ENCODE data around the gene GGTA1.

GRCh38 chr9:121455527-121456239 lies 44.0 kb downstream of the GGTA1 start:
- no peak for TF ChIP-seq CTCF (conservative IDR thresholded peaks at IDR 0.05; ENCODE audit: low read length)
- no peak for TF ChIP-seq EZH2phosphoT487 (IDR thresholded peaks at IDR 0.05; ENCODE audit: borderline replicate concordance)

Measured in Loucy (cell line).